ENCODE results near the gene STIM1.

STIM1 gene

GRCh38 chr11:3982431-3982830, 127.0 kb downstream of the STIM1 start:
- Histone ChIP-seq H3K27me3 (ENCODE audit: insufficient read depth, low read length) (no peaks in the 10 kb centered on the region), H3K27ac (ENCODE audit: low read length) (no peak overlapping the region), H3K36me3 (ENCODE audit: insufficient read depth, low read depth, low read length) (no peaks in the 10 kb centered on the region), H3K9me3 (ENCODE audit: insufficient read depth, low read depth, low read length) (no peaks in the 10 kb centered on the region), H3K4me3 (ENCODE audit: low read length) (no peak overlapping the region), H3K4me1 (ENCODE audit: insufficient read depth, low read length) (no peaks in the 10 kb centered on the region), H3K9ac (ENCODE audit: low read depth, low read length) (no peak overlapping the region)

GRCh38 chr11:3983101-3983500, 127.6 kb downstream of the STIM1 start:
- no peaks in the 10 kb centered on the region for H3K27me3 ChIP-seq (ENCODE audit: insufficient read depth, low read length)
- H3K9me3 ChIP-seq (ENCODE audit: insufficient read depth, low read depth, low read length) = no peaks in the 10 kb centered on the region
- no peaks in the 10 kb centered on the region for H3K4me1 ChIP-seq (ENCODE audit: insufficient read depth, low read length)
- no peak overlapping the region for H3K4me3 ChIP-seq (ENCODE audit: low read length)
- no peak overlapping the region for H3K27ac ChIP-seq (ENCODE audit: low read length)
- no peak overlapping the region for H3K9ac ChIP-seq (ENCODE audit: low read depth, low read length)
- no peaks in the 10 kb centered on the region for H3K36me3 ChIP-seq (ENCODE audit: insufficient read depth, low read depth, low read length)

- Histone ChIP-seq H3K9ac (ENCODE audit: low read depth, low read length) (no peak overlapping the region), H3K4me3 (ENCODE audit: low read length) (no peak overlapping the region), H3K9me3 (ENCODE audit: insufficient read depth, low read depth, low read length) (no peaks in the 10 kb centered on the region), H3K36me3 (ENCODE audit: insufficient read depth, low read depth, low read length) (no peaks in the 10 kb centered on the region), H3K27me3 (ENCODE audit: insufficient read depth, low read length) (no peaks in the 10 kb centered on the region; the same call in 1 of the 2 replicates), H3K4me1 (ENCODE audit: insufficient read depth, low read length) (no peaks in the 10 kb centered on the region), H3K27ac (ENCODE audit: low read length) (no peak overlapping the region)
Measured at GRCh38 chr11:3984896-3985295, 129.4 kb downstream of the STIM1 start.

- H3K27ac ChIP-seq (ENCODE audit: low read length) = no peak overlapping the region
- no peaks in the 10 kb centered on the region for H3K36me3 ChIP-seq (ENCODE audit: insufficient read depth, low read depth, low read length)
- no peaks in the 10 kb centered on the region for H3K4me1 ChIP-seq (ENCODE audit: insufficient read depth, low read length)
- no peak overlapping the region for H3K9ac ChIP-seq (ENCODE audit: low read depth, low read length)
- no peaks in the 10 kb centered on the region for H3K9me3 ChIP-seq (ENCODE audit: insufficient read depth, low read depth, low read length)
- H3K27me3 ChIP-seq (ENCODE audit: insufficient read depth, low read length) = no peaks in the 10 kb centered on the region; the same call in 1 of the 2 replicates
- no peak overlapping the region for H3K4me3 ChIP-seq (ENCODE audit: low read length)
Measured at GRCh38 chr11:3985631-3986030, 130.2 kb downstream of the STIM1 start.

- no peaks in the 10 kb centered on the region for H3K9me3 ChIP-seq (ENCODE audit: insufficient read depth, low read depth, low read length)
- no peaks in the 10 kb centered on the region for H3K36me3 ChIP-seq (ENCODE audit: insufficient read depth, low read depth, low read length)
- no peak overlapping the region for H3K4me3 ChIP-seq (ENCODE audit: low read length)
- H3K9ac ChIP-seq (ENCODE audit: low read depth, low read length) = no peak overlapping the region
- H3K27me3 ChIP-seq (ENCODE audit: insufficient read depth, low read length) = no peaks in the 10 kb centered on the region; the same call in 1 of the 2 replicates
- no peak overlapping the region for H3K27ac ChIP-seq (ENCODE audit: low read length)
- H3K4me1 ChIP-seq (ENCODE audit: insufficient read depth, low read length) = no peaks in the 10 kb centered on the region
Measured at GRCh38 chr11:3986301-3986700, 130.8 kb downstream of the STIM1 start.

GRCh38 chr11:3989276-3989920, 133.9 kb downstream of the STIM1 start:
- Histone ChIP-seq H3K36me3 (ENCODE audit: insufficient read depth, low read depth, low read length) (no peaks in the 10 kb centered on the region), H3K27me3 (ENCODE audit: insufficient read depth, low read length) (no peaks in the 10 kb centered on the region; the same call in 1 of the 2 replicates), H3K9me3 (ENCODE audit: insufficient read depth, low read depth, low read length) (peaks cover 8% of the 10 kb centered on the region), H3K27ac (ENCODE audit: low read length) (no peak overlapping the region), H3K4me3 (ENCODE audit: low read length) (no peak overlapping the region), H3K4me1 (ENCODE audit: insufficient read depth, low read length) (no peaks in the 10 kb centered on the region), H3K9ac (ENCODE audit: low read depth, low read length) (no peak overlapping the region)

GRCh38 chr11:3989921-3990290, 134.4 kb downstream of the STIM1 start:
- Histone ChIP-seq H3K4me3 (ENCODE audit: low read length) (no peak overlapping the region), H3K27me3 (ENCODE audit: insufficient read depth, low read length) (no peaks in the 10 kb centered on the region; the same call in 1 of the 2 replicates), H3K4me1 (ENCODE audit: insufficient read depth, low read length) (no peaks in the 10 kb centered on the region), H3K9ac (ENCODE audit: low read depth, low read length) (no peak overlapping the region), H3K27ac (ENCODE audit: low read length) (no peak overlapping the region), H3K9me3 (ENCODE audit: insufficient read depth, low read depth, low read length) (peaks cover 13% of the 10 kb centered on the region), H3K36me3 (ENCODE audit: insufficient read depth, low read depth, low read length) (no peaks in the 10 kb centered on the region)

- H3K4me1 ChIP-seq (ENCODE audit: insufficient read depth, low read length) = no peaks in the 10 kb centered on the region
- H3K4me3 ChIP-seq (ENCODE audit: low read length) = no peak overlapping the region
- no peaks in the 10 kb centered on the region; the same call in 1 of the 2 replicates for H3K27me3 ChIP-seq (ENCODE audit: insufficient read depth, low read length)
- H3K27ac ChIP-seq (ENCODE audit: low read length) = no peak overlapping the region
- H3K36me3 ChIP-seq (ENCODE audit: insufficient read depth, low read depth, low read length) = no peaks in the 10 kb centered on the region
- no peak overlapping the region for H3K9ac ChIP-seq (ENCODE audit: low read depth, low read length)
- H3K9me3 ChIP-seq (ENCODE audit: insufficient read depth, low read depth, low read length) = peaks cover 16% of the 10 kb centered on the region
Measured at GRCh38 chr11:3990406-3990805, 134.9 kb downstream of the STIM1 start.

- Histone ChIP-seq H3K27ac (ENCODE audit: low read length) (no peak overlapping the region), H3K27me3 (ENCODE audit: insufficient read depth, low read length) (no peaks in the 10 kb centered on the region; the same call in 1 of the 2 replicates), H3K4me1 (ENCODE audit: insufficient read depth, low read length) (no peaks in the 10 kb centered on the region), H3K9ac (ENCODE audit: low read depth, low read length) (no peak overlapping the region), H3K4me3 (ENCODE audit: low read length) (no peak overlapping the region), H3K36me3 (ENCODE audit: insufficient read depth, low read depth, low read length) (no peaks in the 10 kb centered on the region), H3K9me3 (ENCODE audit: insufficient read depth, low read depth, low read length) (peaks cover 16% of the 10 kb centered on the region)
Measured at GRCh38 chr11:3992964-3993363, 137.5 kb downstream of the STIM1 start.

GRCh38 chr11:3994030-3994640, 138.7 kb downstream of the STIM1 start:
- H3K27me3 ChIP-seq (ENCODE audit: insufficient read depth, low read length) = no peaks in the 10 kb centered on the region; the same call in 1 of the 2 replicates
- H3K4me1 ChIP-seq (ENCODE audit: insufficient read depth, low read length) = no peaks in the 10 kb centered on the region
- no peak overlapping the region for H3K4me3 ChIP-seq (ENCODE audit: low read length)
- H3K27ac ChIP-seq (ENCODE audit: low read length) = no peak overlapping the region
- H3K9ac ChIP-seq (ENCODE audit: low read depth, low read length) = no peak overlapping the region
- H3K36me3 ChIP-seq (ENCODE audit: insufficient read depth, low read depth, low read length) = no peaks in the 10 kb centered on the region
- H3K9me3 ChIP-seq (ENCODE audit: insufficient read depth, low read depth, low read length) = peaks cover 28% of the 10 kb centered on the region

GRCh38 chr11:3995307-3995706, 139.8 kb downstream of the STIM1 start:
- Histone ChIP-seq H3K27ac (ENCODE audit: low read length) (no peak overlapping the region), H3K4me3 (ENCODE audit: low read length) (no peak overlapping the region), H3K9ac (ENCODE audit: low read depth, low read length) (no peak overlapping the region), H3K9me3 (ENCODE audit: insufficient read depth, low read depth, low read length) (peaks cover 33% of the 10 kb centered on the region), H3K27me3 (ENCODE audit: insufficient read depth, low read length) (no peaks in the 10 kb centered on the region), H3K4me1 (ENCODE audit: insufficient read depth, low read length) (no peaks in the 10 kb centered on the region), H3K36me3 (ENCODE audit: insufficient read depth, low read depth, low read length) (no peaks in the 10 kb centered on the region)

- Histone ChIP-seq H3K4me1 (ENCODE audit: insufficient read depth, low read length) (no peaks in the 10 kb centered on the region), H3K9ac (ENCODE audit: low read depth, low read length) (no peak overlapping the region), H3K36me3 (ENCODE audit: insufficient read depth, low read depth, low read length) (no peaks in the 10 kb centered on the region), H3K27me3 (ENCODE audit: insufficient read depth, low read length) (no peaks in the 10 kb centered on the region), H3K27ac (ENCODE audit: low read length) (no peak overlapping the region), H3K9me3 (ENCODE audit: insufficient read depth, low read depth, low read length) (peaks cover 33% of the 10 kb centered on the region), H3K4me3 (ENCODE audit: low read length) (no peak overlapping the region)
Measured at GRCh38 chr11:3995949-3996554, 140.6 kb downstream of the STIM1 start.

Measured in iPS-20b (cell line).